HepG2 (cell line): ENCODE data around the gene C20orf96. TPM values are rescaled to one million over a fixed set of nuclear protein-coding genes. Genes with fewer than 3 reads are reported as not detected.

Source experiments
- ARID3A ChIP-seq: IDR thresholded peaks from 2 replicates; pipeline ENCODE4 v1.6.1; 2012; ENCODE audit warnings: low read depth, low read length, improper control_type of control experiment
- BATF2 ChIP-seq: sonication (generic); formaldehyde crosslinking; IDR thresholded peaks from 2 replicates; pipeline ENCODE4 v1.8.0; 2022; ENCODE audit warnings: mild to moderate bottlenecking, missing genetic modification reagents, moderate library complexity
- FLYWCH1 ChIP-seq: sonication (generic); formaldehyde crosslinking; IDR thresholded peaks from 2 replicates; pipeline ENCODE4 v1.8.1; 2023; ENCODE audit warnings: mild to moderate bottlenecking, missing genetic modification reagents
- FOXP4 ChIP-seq: sonication (generic); formaldehyde crosslinking; IDR thresholded peaks from 2 replicates; pipeline ENCODE4 v1.4.0; 2020; ENCODE audit warnings: missing genetic modification reagents
- KLF11 ChIP-seq: IDR thresholded peaks from 2 replicates; pipeline ENCODE4 v1.6.1; 2016; ENCODE audit warnings: missing compliant biosample characterization
- NR2F1 ChIP-seq, 2 experiments: fragments of 450-650 bp in 1 of 2; formaldehyde crosslinking in 1 of 2; IDR thresholded peaks; 2 replicates each; pipeline versions ENCODE4 v1.5.0 to v1.6.1; 2016 to 2020; ENCODE audit warnings: mild to moderate bottlenecking in 1 of 2, missing compliant biosample characterization in 1 of 2, missing genetic modification reagents in 1 of 2, moderate library complexity in 1 of 2
- RFX1 ChIP-seq: fragments of 450-650 bp; IDR thresholded peaks from 2 replicates; pipeline ENCODE4 v1.6.1; 2017
- UBTF ChIP-seq: sonication (generic); formaldehyde crosslinking; IDR thresholded peaks from 2 replicates; pipeline ENCODE4 v1.4.0; 2020; ENCODE audit warnings: mild to moderate bottlenecking, missing genetic modification reagents
- ZKSCAN8 ChIP-seq: IDR thresholded peaks from 2 replicates; pipeline ENCODE4 v1.6.1; 2016; ENCODE audit warnings: borderline replicate concordance, missing genetic modification reagents, missing compliant biosample characterization
- ZNF12 ChIP-seq: sonication (generic); formaldehyde crosslinking; IDR thresholded peaks from 2 replicates; pipeline ENCODE4 v1.5.0; 2020; ENCODE audit warnings: missing genetic modification reagents
- ZNF318 ChIP-seq: sonication (generic); formaldehyde crosslinking; IDR thresholded peaks from 2 replicates; pipeline ENCODE4 v1.4.0; 2020; ENCODE audit warnings: mild to moderate bottlenecking, missing genetic modification reagents
- ZNF496 ChIP-seq: sonication (generic); formaldehyde crosslinking; IDR thresholded peaks from 2 replicates; pipeline ENCODE4 v1.8.1; 2023; ENCODE audit warnings: mild to moderate bottlenecking, moderate library complexity, missing genetic modification reagents; ENCODE audit not compliant: insufficient replicate concordance
- polyA plus RNA-seq, 8 experiments: library from polyadenylated mRNA; depleted of rRNA in 3 of 8; stranded (reverse) in 7 of 8; unstranded in 1 of 8; fragments of >200 nt; fragmentation: Illumina TruSeq in 4 of 8; extraction: Trizol in 4 of 8; gene quantifications; 2 replicates each; pipeline versions ENCODE4 v1.2.1 to v1.2.3, GENCODE V29; 2011 to 2016; ENCODE audit warnings: low read depth in 4 of 8, missing spikeins in 1 of 8, mixed read lengths in 1 of 8; ENCODE audit not compliant: insufficient read depth in 1 of 8
- total RNA-seq, 5 experiments: library from RNA; depleted of rRNA; stranded (reverse); fragments of >200 nt; fragmentation: Illumina TruSeq; extraction: Trizol; gene quantifications; 2 replicates each; pipeline ENCODE4 v1.2.3, GENCODE V29; 2016; ENCODE audit warnings: low read depth in 1 of 5

The C20orf96 gene
- total and polyA plus RNA-seq, 2 of the 13 experiments (the other 11 are each of a cell fraction or from before 2014, with no cell fraction given): 3.8 to 20.6 TPM

GRCh38 chr20:297925-298775, 7.6 kb upstream of the C20orf96 start (continued):
- TF ChIP-seq ZNF318 (CRISPR knock-in tag): peak; percentile 46; the same call in 1 of the 2 replicates
- peak; percentile 27; the same call in 1 of the 2 replicates for TF ChIP-seq ZNF12 (CRISPR knock-in tag)
- 0 out of 4 replicates have a peak, but pooled peaks of 1 of the 2 experiments have one; percentile 35 for TF ChIP-seq NR2F1 (CRISPR knock-in tag; IDR thresholded peaks at IDR 0.05)
- TF ChIP-seq UBTF (CRISPR knock-in tag): peak; percentile 87
- peak; percentile 62; the same call in 1 of the 2 replicates for TF ChIP-seq KLF11 (CRISPR knock-in tag)
- TF ChIP-seq BATF2 (CRISPR knock-in tag): 0 out of 2 replicates have a peak, but pooled peaks have one; percentile 58
- no peak for TF ChIP-seq ZNF496
- peak; percentile 35; the same call in 1 of the 2 replicates for TF ChIP-seq RFX1
- TF ChIP-seq ZKSCAN8 (CRISPR knock-in tag): no peak
- TF ChIP-seq FOXP4: 0 out of 2 replicates have a peak, but pooled peaks have one; percentile 27
- no peak for TF ChIP-seq FLYWCH1
- TF ChIP-seq ARID3A: no peak
